ELR (cell line): ENCODE results near the gene PDZRN4.

ENCODE experiments used
- DNase-seq: peaks from one replicate; pipeline ENCODE4 v3.0.0-alpha.2; 2015; ENCODE audit warnings: low read depth

Gene PDZRN4

GRCh38 chr12:41459906-41460214, 271.7 kb downstream of the PDZRN4 start:
- no peak for DNase-seq

GRCh38 chr12:41460906-41461305, 272.8 kb downstream of the PDZRN4 start:
- no peak for DNase-seq

GRCh38 chr12:41462312-41462711, 274.2 kb downstream of the PDZRN4 start:
- DNase-seq: no peak

- peak; percentile 32 for DNase-seq
Measured at GRCh38 chr12:41465526-41465925, 277.4 kb downstream of the PDZRN4 start.

GRCh38 chr12:41466300-41466699, 278.2 kb downstream of the PDZRN4 start:
- DNase-seq: no peak

- DNase-seq: no peak
Measured at GRCh38 chr12:41466802-41467201, 278.7 kb downstream of the PDZRN4 start.

GRCh38 chr12:41467591-41468325, 279.6 kb downstream of the PDZRN4 start:
- no peak for DNase-seq

- DNase-seq: no peak
Measured at GRCh38 chr12:41468341-41468740, 280.2 kb downstream of the PDZRN4 start.

- no peak for DNase-seq
Measured at GRCh38 chr12:41468756-41469155, 280.6 kb downstream of the PDZRN4 start.

- DNase-seq: no peak
Measured at GRCh38 chr12:41473441-41473840, 285.3 kb downstream of the PDZRN4 start.

GRCh38 chr12:41474001-41474400, 285.9 kb downstream of the PDZRN4 start:
- no peak for DNase-seq

GRCh38 chr12:41476499-41477439, 288.6 kb downstream of the PDZRN4 start:
- no peak for DNase-seq

- DNase-seq: no peak
Measured at GRCh38 chr12:41479426-41479825, 291.3 kb downstream of the PDZRN4 start.

GRCh38 chr12:41485203-41485602, 297.1 kb downstream of the PDZRN4 start:
- peak; percentile 41 for DNase-seq

GRCh38 chr12:41486718-41487117, 298.6 kb downstream of the PDZRN4 start:
- peak; percentile 58 for DNase-seq

GRCh38 chr12:41496009-41496408, 307.9 kb downstream of the PDZRN4 start:
- DNase-seq: no peak

GRCh38 chr12:41497409-41497808, 309.3 kb downstream of the PDZRN4 start:
- DNase-seq: no peak

GRCh38 chr12:41504976-41505375, 316.9 kb downstream of the PDZRN4 start:
- DNase-seq: no peak

- no peak for DNase-seq
Measured at GRCh38 chr12:41507286-41507685, 319.2 kb downstream of the PDZRN4 start.

GRCh38 chr12:41509271-41510055, 321.3 kb downstream of the PDZRN4 start:
- no peak for DNase-seq

- DNase-seq: no peak
Measured at GRCh38 chr12:41510470-41510869, 322.4 kb downstream of the PDZRN4 start.

- no peak for DNase-seq
Measured at GRCh38 chr12:41511247-41511646, 323.1 kb downstream of the PDZRN4 start.

GRCh38 chr12:41512497-41512896, 324.4 kb downstream of the PDZRN4 start:
- DNase-seq: no peak
